ENCODE data around the gene METTL21A.

Gene METTL21A

GRCh38 chr2:207571370-207571769 lies 53.8 kb downstream of the METTL21A start:
- Histone ChIP-seq H3K4me3 (ENCODE audit: low read length) (no peak overlapping the region), H3K4me2 (ENCODE audit: low read length) (no peak overlapping the region), H3K79me2 (ENCODE audit: control insufficient read depth, low read length) (no peaks in the 10 kb centered on the region), H4K20me1 (ENCODE audit: control insufficient read depth, insufficient read depth, low read depth, low read length) (no peaks in the 10 kb centered on the region), H3K9me2 (replicated peaks; ENCODE audit: control insufficient read depth, low read length) (no peaks in the 10 kb centered on the region), H3K36me3 (ENCODE audit: control insufficient read depth, low read length) (peaks cover 82% of the 10 kb centered on the region), H3K4me1 (ENCODE audit: control insufficient read depth, low read length) (no peaks in the 10 kb centered on the region), H3F3A (ENCODE audit: control insufficient read depth, insufficient read depth) (peaks cover 2% of the 10 kb centered on the region; the same call in 1 of the 2 replicates), H3K27me3 (ENCODE audit: control insufficient read depth, low read length) (no peaks in the 10 kb centered on the region), H3K9me3 (ENCODE audit: control insufficient read depth, insufficient read depth, low read length) (no peaks in the 10 kb centered on the region), H3K27ac (ENCODE audit: low read depth, low read length) (no peak overlapping the region)
- TF ChIP-seq CTCF (IDR thresholded peaks at IDR 0.05; ENCODE audit: low read depth, low read length, poor library complexity, severe bottlenecking): no peak
- TF ChIP-seq EZH2phosphoT487 (IDR thresholded peaks at IDR 0.05; ENCODE audit: borderline replicate concordance, low read length): no peak

GRCh38 chr2:207567671-207568070 lies 57.5 kb downstream of the METTL21A start:
- TF ChIP-seq EZH2phosphoT487 (IDR thresholded peaks at IDR 0.05; ENCODE audit: borderline replicate concordance, low read length): no peak
- no peak for TF ChIP-seq CTCF (IDR thresholded peaks at IDR 0.05; ENCODE audit: low read depth, low read length, poor library complexity, severe bottlenecking)
- Histone ChIP-seq H3K79me2 (ENCODE audit: control insufficient read depth, low read length) (no peaks in the 10 kb centered on the region), H3K9me2 (replicated peaks; ENCODE audit: control insufficient read depth, low read length) (no peaks in the 10 kb centered on the region), H3K27me3 (ENCODE audit: control insufficient read depth, low read length) (no peaks in the 10 kb centered on the region), H3K4me1 (ENCODE audit: control insufficient read depth, low read length) (no peaks in the 10 kb centered on the region), H3F3A (ENCODE audit: control insufficient read depth, insufficient read depth) (no peaks in the 10 kb centered on the region), H4K20me1 (ENCODE audit: control insufficient read depth, insufficient read depth, low read depth, low read length) (no peaks in the 10 kb centered on the region), H3K36me3 (ENCODE audit: control insufficient read depth, low read length) (peaks cover 72% of the 10 kb centered on the region), H3K27ac (ENCODE audit: low read depth, low read length) (no peak overlapping the region), H3K4me3 (ENCODE audit: low read length) (no peak overlapping the region), H3K9me3 (ENCODE audit: control insufficient read depth, insufficient read depth, low read length) (no peaks in the 10 kb centered on the region), H3K4me2 (ENCODE audit: low read length) (no peak overlapping the region)

GRCh38 chr2:207565736-207566500 lies 59.3 kb downstream of the METTL21A start:
- Histone ChIP-seq H3K79me2 (ENCODE audit: control insufficient read depth, low read length) (no peaks in the 10 kb centered on the region), H3K27ac (ENCODE audit: low read depth, low read length) (no peak overlapping the region), H3K4me1 (ENCODE audit: control insufficient read depth, low read length) (no peaks in the 10 kb centered on the region), H3K9me3 (ENCODE audit: control insufficient read depth, insufficient read depth, low read length) (no peaks in the 10 kb centered on the region), H3F3A (ENCODE audit: control insufficient read depth, insufficient read depth) (no peaks in the 10 kb centered on the region), H3K27me3 (ENCODE audit: control insufficient read depth, low read length) (no peaks in the 10 kb centered on the region), H3K9me2 (replicated peaks; ENCODE audit: control insufficient read depth, low read length) (no peaks in the 10 kb centered on the region), H4K20me1 (ENCODE audit: control insufficient read depth, insufficient read depth, low read depth, low read length) (no peaks in the 10 kb centered on the region), H3K36me3 (ENCODE audit: control insufficient read depth, low read length) (peaks cover 73% of the 10 kb centered on the region), H3K4me3 (ENCODE audit: low read length) (no peak overlapping the region), H3K4me2 (ENCODE audit: low read length) (no peak overlapping the region)
- no peak for TF ChIP-seq CTCF (IDR thresholded peaks at IDR 0.05; ENCODE audit: low read depth, low read length, poor library complexity, severe bottlenecking)
- TF ChIP-seq EZH2phosphoT487 (IDR thresholded peaks at IDR 0.05; ENCODE audit: borderline replicate concordance, low read length): no peak

All from DOHH2 (cell line).